DMS79 (cell line): Measurements from ENCODE around the gene BACE2.
"Not testable (repeated sequence)": the region's sequence is repeated elsewhere in the genome, so short reads cannot be mapped to it uniquely, and the experiment has no call there.

Experiments used
- DNase-seq: peaks from one replicate; lab custom pipeline; 2025; lab: John Stamatoyannopoulos, UW

The BACE2 gene

GRCh38 chr21:41277846-41278245, 109.9 kb downstream of the BACE2 start:
- DNase-seq, result no peak

DNA sequence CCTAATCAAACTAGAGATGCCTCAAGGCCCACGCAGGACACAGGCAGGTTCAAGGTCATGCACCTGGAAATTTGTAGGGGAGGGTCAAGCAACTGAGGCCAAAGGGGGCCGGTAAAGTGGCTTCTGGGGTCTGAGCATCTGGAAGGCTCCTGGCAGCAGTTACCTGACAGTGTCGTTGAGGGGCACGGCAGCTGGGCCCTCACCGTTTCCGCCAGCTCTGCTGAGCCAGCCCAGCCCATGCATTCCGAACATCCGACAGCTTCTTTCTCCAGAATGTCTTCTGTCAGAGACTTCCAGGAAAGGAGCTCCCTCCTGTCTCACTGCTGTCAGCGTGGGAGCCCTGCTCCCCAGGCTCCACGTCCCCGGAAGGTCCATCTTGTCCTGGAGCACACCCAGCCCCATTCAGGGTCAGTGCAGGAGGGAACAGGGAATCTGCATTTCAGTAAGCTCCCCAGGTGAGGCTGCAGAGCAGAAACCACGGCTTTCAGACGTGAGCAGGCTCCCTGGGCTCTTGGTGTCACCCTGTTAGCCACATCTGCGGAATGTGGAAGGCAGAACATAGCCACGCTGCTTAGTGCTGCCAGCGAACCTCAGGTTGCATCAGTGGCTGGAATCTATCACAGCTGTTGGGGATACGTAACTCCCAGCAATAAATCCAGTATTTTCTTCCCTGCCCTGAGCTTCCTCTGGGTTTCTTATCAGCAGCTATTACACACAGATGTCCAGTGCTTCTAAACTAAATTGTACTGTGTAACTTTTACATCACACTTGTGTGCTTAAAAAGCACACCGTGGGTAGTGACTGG, 112.4 kb downstream of the BACE2 start:
- DNase-seq, result no peak

DNA sequence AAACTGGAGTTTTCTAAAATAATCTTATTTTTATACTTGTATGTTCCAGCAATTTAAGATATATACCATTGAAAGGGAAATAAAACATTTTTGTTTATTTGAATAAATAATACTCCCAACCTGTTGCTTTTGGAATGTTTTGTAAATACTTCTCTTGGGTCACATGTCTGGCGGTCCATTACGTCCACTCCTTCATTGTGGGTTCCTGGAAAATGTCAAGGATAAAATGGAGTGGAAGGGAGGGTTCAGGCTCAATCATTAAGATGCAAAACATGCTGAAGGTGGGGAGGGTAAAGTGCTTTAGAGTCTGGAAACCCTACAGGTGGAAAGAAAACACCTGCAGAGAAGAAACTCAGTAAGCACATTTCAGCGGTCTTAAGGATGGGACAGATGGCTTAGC, 114.5 kb downstream of the BACE2 start:
- no peak for DNase-seq

DNA sequence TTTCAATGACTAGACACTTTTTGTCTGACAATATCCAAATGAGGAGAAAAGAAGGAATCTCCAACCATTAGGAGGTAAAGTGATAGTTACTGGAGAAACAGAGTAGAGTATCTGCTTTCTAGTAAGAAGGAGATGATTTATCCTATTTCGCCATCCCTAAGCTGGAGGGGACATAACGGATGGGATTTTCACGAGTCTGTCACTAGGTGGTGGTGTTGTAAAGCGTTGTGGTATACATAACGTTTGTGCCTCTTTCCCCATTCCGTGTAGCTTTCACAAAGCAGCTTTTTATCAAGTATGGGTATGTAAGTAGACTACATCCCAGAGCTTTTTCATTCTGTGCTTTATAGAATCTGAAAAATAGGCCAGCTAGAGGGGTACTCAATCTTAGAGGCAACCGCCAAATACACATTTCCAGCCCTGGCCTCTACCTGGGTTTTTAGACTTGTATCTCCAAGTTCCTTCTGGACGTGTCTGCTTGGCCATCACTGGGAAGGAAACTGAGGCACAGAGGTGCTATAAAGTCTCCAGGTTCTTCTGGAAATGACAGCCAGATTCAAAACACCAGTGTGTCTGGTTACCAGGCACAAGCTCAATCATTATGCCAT, 115.4 kb downstream of the BACE2 start:
- DNase-seq, result peak; percentile 53

GRCh38 chr21:41289431-41289830, 121.5 kb downstream of the BACE2 start:
- DNase-seq, result no peak

DNA sequence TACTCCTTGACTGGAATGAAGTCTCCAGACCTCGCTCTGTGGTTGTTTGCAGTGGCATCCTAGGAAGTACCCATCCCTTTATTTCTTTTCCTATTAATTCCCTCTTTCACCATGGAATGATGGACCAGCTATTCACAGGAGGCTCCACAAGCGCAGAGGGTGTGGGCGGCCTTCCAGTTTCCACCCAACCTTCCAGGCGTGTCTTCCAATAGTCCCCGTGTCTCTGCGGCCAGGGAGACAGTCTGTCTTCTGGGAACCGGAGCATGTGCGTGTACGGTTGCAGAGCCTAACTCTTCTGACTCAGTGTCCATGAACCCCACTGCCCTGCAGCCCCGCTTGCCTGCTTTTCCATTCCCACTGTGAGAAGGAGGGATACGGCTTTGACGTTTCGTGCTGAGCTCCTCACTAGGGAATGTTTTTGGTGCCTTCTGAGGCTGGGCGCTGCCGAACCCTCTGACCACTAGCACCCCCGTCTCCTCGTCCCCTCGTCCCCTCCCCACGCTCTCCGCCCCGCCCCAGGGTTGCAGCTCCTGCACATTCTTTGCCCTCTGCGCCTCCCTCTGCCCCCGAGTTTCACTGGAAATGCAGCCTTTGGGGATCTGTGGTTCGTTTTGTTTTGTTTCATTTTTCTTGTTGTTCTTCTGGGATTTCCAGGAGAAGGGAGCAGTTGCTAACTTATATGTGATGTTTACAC, 122.3 kb downstream of the BACE2 start:
- no peak for DNase-seq

GRCh38 chr21:41294548-41295231, 126.7 kb downstream of the BACE2 start:
- no peak for DNase-seq

DNA sequence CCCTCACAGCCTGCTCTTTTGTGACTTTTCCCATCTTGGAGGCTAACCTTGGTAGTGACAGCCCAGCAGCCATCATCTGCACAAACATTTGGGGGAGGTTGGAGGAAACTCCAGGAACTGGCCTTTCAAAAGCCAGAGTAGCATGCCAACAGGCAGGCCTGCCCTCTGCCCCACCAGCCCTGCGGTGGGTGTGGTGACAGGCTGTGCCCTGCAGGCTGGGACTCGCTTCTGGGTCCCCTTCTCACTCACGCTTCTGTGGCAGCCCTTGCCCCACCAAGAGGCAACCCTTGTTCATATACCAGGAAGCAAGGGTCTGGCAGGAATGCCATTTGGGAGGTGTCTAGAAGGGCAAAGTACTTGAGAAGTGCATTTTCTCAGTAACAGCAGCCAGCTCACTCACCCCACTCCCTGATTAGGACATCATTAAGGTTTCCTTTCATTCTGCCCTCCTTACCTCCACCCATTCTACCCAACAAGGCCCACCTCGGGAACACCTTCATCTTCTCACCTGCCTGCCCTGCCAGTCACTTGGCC, 127.8 kb downstream of the BACE2 start:
- no peak for DNase-seq

DNA sequence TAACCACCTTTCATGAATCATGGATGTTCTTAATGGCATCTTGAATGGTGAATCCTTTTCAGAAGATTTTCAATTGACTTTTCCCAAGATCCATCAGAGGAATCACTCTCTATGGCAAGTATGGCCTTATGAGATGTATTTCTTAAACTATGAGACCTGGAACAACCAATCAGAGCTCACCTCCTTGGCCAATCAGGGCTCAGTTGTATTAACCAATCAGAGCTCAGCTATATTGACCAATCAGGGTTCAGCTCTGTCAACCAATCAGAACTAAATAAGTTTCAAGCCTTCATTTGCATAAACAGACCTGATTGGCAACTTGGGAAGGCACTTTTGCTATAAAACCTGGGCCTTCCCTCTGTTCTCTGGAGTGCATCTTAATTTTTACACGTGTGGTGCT, 135.0 kb downstream of the BACE2 start:
- DNase-seq, result no peak

DNA sequence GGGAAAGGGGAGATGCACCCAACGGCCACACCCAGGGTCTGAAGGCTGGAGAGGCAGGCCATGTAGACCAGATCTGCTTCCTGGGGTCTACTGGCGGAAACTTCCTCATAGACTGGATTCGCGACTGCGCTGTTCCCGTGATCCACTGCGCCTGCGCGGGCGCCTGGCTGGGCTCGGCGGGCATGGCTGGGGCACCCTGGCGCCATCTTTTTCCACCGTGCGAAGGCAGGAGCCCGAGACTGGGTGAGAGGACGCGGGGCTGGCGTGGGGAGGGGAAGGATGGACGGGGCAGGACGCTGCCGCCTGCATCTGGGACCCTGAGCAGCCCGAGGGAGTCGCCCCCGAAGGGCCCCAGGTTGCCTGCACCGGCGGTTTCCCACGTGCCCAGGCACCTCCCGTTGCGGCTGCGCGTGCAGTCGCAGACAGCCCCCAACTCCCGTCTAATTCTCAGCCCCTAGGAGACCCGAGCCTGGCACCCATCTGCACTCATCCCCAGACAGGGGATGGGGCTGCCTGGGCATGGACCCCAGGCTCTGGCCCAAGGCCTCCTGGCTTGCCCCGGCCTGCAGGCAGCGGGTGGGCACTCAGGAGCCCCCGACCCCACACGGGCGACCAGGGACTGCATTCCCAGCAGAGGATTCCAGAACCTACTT, 136.2 kb downstream of the BACE2 start:
- no peak for DNase-seq

GRCh38 chr21:41307219-41307618, 139.3 kb downstream of the BACE2 start:
- DNase-seq, result no peak

DNA sequence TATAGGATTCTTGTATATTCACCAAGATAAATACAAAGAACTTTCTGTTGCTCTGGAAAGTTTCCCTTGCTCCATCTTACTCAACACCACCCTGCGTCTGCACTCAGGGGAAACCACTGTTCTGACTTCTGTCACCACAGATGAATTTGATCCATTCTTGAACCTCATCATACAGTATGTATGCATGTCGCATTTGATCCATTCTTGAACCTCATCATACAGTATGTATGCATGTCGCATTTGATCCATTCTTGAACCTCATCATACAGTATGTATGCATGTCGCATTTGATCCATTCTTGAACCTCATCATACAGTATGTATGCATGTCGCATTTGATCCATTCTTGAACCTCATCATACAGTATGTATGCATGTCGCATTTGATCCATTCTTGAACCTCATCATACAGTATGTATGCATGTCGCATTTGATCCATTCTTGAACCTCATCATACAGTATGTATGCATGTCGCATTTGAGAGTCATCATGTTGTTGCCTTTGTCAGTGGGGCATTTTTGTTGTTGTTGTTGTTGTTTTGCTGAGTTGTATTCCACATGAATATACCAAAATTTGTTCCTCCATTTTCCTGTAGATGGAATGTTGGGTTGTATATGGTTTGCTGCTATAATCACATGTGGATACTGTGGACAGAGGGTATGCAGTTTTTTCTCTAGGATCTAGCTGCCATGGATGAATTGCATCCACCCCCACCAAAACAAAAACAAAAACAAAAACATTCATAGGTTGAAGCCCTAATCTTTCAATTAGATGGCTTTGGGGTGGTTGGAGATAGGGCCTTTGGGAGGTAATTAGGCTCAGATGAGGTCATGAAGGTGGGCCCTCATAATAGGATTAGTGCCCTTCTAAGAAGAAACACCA, 145.6 kb downstream of the BACE2 start:
- not testable (repeated sequence) for DNase-seq

- DNase-seq, result no peak
Observed at GRCh38 chr21:41315726-41316125, 147.8 kb downstream of the BACE2 start.

GRCh38 chr21:41316200-41317062, 148.5 kb downstream of the BACE2 start, which contains the start of gene FAM3B:
FAM3B (plus strand) TSS chr21:41316801; CDS start chr21:41316880, 79 bp downstream.
- DNase-seq, result peak; percentile 61

DNA sequence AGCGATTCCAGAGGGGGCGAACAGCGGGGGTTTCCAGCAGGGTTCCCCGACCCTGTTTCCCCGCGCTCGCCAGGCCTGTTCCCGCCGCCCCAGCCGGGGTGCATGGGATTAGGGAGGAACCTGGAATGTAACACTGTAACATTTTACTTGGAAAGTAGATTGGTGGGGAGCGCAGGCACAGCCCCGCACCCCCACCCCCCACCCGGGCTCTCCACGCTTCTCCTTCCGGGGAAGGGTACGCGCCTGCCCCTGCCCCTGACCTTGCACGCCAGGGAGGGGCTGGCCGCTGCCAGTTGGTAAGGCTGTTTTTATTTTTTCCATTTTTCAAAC, 149.1 kb downstream of the BACE2 start:
- no peak for DNase-seq

GRCh38 chr21:41317458-41317857, 149.5 kb downstream of the BACE2 start:
- no peak for DNase-seq

DNA sequence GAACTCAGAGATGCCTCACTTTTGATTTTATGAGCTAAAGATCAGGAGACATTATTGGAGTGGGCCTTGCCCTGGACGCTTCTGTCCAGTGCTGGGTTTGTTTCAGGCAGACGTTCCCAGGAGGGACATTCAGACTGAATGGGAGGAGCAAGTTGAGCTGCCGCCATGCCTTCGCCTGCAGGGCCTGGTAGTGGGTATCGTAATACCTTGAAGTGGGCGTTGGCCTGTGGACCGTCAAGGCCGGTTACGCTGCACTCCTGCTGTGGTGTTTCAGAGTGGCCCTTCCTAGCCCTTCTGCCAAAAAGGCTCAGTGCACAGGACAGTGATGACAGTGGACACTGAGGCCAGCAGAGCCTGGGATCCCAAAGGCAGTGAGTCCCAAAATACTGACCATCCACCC, 150.3 kb downstream of the BACE2 start:
- no peak for DNase-seq

GRCh38 chr21:41319273-41319672, 151.3 kb downstream of the BACE2 start:
- no peak for DNase-seq

DNA sequence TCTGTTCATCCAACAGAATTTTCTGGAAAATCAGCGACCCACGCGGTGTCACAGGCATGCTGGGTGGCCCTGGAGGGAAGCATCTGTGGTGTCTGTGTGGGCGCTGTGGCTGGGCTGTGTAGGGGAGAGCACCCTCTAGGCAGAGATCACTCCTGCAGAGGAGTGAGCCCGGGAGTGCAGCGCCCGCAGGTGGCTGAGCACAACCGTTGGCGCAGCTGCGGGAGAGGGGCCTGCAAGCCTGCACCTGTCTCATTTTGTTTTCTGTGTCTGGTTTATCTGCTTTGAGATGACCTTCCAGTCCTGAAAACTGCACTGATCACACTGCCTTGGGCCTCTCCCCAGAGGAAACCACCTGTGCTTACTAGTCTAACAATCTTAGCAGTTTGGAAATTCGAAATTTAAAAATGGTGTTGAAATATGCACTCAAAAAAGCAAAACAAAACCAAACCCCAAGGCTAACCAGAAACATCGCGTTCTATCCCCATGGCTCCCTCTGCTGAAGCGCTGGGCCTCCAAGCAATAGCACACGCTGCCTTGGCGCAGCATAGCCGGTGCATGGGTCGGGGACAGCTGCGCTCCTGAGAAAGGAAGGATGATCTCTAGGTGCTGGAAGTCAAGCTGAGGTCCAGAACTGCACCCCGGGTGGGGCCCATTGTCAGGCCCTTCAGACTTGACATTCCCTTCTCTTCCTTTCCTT, 153.4 kb downstream of the BACE2 start:
- DNase-seq, result no peak
